IgD-negative memory B cell (primary cell): ENCODE data around the gene PGAP2. TPM values are rescaled to one million over a fixed set of nuclear protein-coding genes. Genes with fewer than 3 reads are reported as not detected.
A peak's percentile ranks its signal among the peaks of the same experiment; 100 is the strongest.

Source experiments
- H3K27ac Mint-ChIP-seq, 3 donors: one replicate each; pipeline ENCODE4 v1.8.0; 2020 to 2022; ENCODE audit warnings: mild to moderate bottlenecking in 3 of 3, mixed read lengths in 3 of 3, moderate library complexity in 1 of 3
- H3K27me3 Mint-ChIP-seq: one replicate; pipeline ENCODE4 v1.8.0; 2021; ENCODE audit warnings: mixed read lengths
- H3K36me3 Mint-ChIP-seq: one replicate; pipeline ENCODE4 v1.8.0; 2020; ENCODE audit warnings: mild to moderate bottlenecking, mixed read lengths
- H3K4me1 Mint-ChIP-seq, 3 donors: one replicate each; pipeline ENCODE4 v1.8.0; 2020 to 2022; ENCODE audit warnings: mixed read lengths in 3 of 3, mild to moderate bottlenecking in 1 of 3
- H3K4me3 Mint-ChIP-seq, 4 donors: one replicate each; pipeline ENCODE4 v1.8.0; 2020 to 2022; ENCODE audit warnings: mild to moderate bottlenecking in 4 of 4, mixed read lengths in 4 of 4, moderate library complexity in 3 of 4
- H3K9me3 Mint-ChIP-seq, 3 donors: one replicate each; pipeline ENCODE4 v1.8.0; 2020 to 2021; ENCODE audit warnings: mixed read lengths in 3 of 3, mild to moderate bottlenecking in 1 of 3
- polyA plus RNA-seq: library from polyadenylated mRNA; unstranded; fragments of 300-500 nt; fragmentation: Illumina TruSeq; gene quantifications from one replicate; pipeline ENCODE4 v1.2.3, GENCODE V29; 2021

Gene PGAP2
- polyA plus RNA-seq, 1 donor from 2014 or later: 20.1 TPM

- Mint-ChIP-seq H3K27ac (peak overlapping the region in 1 of 3 donors; percentile 82), H3K36me3 (peaks cover 2% of the 10 kb centered on the region), H3K4me1 (peaks cover 0 to 1% (median 0%) of the 10 kb centered on the region in 3 donors), H3K27me3 (no peaks in the 10 kb centered on the region), H3K4me3 (peak overlapping the region in 1 of 4 donors; percentile 70), H3K9me3 (no peaks in the 10 kb centered on the region)
Measured at GRCh38 chr11:3817181-3817800, 8.9 kb downstream of the PGAP2 start.

- Mint-ChIP-seq H3K27ac (no peak overlapping the region), H3K27me3 (no peaks in the 10 kb centered on the region), H3K36me3 (peaks cover 2% of the 10 kb centered on the region), H3K9me3 (no peaks in the 10 kb centered on the region), H3K4me3 (no peak overlapping the region), H3K4me1 (peaks cover 7 to 15% (median 12%) of the 10 kb centered on the region in 3 donors)
Measured at GRCh38 chr11:3820971-3821370, 12.6 kb downstream of the PGAP2 start.

GRCh38 chr11:3822312-3822711 is 14.0 kb downstream of the PGAP2 start:
- Mint-ChIP-seq H3K27me3 (no peaks in the 10 kb centered on the region), H3K9me3 (no peaks in the 10 kb centered on the region), H3K4me1 (peaks cover 7 to 17% (median 12%) of the 10 kb centered on the region in 3 donors), H3K4me3 (no peak overlapping the region), H3K36me3 (peaks cover 5% of the 10 kb centered on the region), H3K27ac (no peak overlapping the region)

DNA sequence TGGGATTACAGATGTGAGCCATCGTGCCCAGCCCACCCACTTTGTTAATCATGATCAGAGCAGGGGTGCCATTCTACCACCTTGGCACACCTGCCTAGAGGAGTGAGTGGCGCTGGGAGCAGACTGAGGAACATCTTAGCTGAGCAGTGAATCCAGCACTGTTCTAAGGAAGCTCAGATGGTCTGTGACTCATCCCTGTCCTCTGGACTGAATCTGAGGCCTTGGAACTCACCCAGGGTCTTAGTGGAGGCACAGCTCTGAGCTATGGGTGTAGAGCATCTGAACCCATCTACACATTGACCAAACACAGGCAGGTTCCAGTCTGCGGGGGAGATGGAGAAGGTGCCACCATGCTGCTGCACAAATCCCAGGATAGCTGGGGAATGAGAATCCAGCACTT is 14.9 kb downstream of the PGAP2 start:
- H3K36me3 Mint-ChIP-seq: peaks cover 5% of the 10 kb centered on the region
- H3K27me3 Mint-ChIP-seq: no peaks in the 10 kb centered on the region
- H3K27ac Mint-ChIP-seq: peak overlapping the region in 1 of 3 donors; percentile 11
- H3K4me3 Mint-ChIP-seq: no peak overlapping the region
- peaks cover 7 to 17% (median 12%) of the 10 kb centered on the region in 3 donors for H3K4me1 Mint-ChIP-seq
- H3K9me3 Mint-ChIP-seq: no peaks in the 10 kb centered on the region

GRCh38 chr11:3823762-3824506 is 15.6 kb downstream of the PGAP2 start:
- Mint-ChIP-seq H3K4me3 (no peak overlapping the region), H3K9me3 (no peaks in the 10 kb centered on the region), H3K27ac (peak overlapping the region; percentile 11 to 88 (median 57)), H3K4me1 (peaks cover 7 to 16% (median 12%) of the 10 kb centered on the region in 3 donors), H3K27me3 (no peaks in the 10 kb centered on the region), H3K36me3 (peaks cover 5% of the 10 kb centered on the region)

GRCh38 chr11:3824714-3825472 is 16.5 kb downstream of the PGAP2 start:
- H3K4me3 Mint-ChIP-seq: peak overlapping the region in 1 of 4 donors; percentile 12

DNA sequence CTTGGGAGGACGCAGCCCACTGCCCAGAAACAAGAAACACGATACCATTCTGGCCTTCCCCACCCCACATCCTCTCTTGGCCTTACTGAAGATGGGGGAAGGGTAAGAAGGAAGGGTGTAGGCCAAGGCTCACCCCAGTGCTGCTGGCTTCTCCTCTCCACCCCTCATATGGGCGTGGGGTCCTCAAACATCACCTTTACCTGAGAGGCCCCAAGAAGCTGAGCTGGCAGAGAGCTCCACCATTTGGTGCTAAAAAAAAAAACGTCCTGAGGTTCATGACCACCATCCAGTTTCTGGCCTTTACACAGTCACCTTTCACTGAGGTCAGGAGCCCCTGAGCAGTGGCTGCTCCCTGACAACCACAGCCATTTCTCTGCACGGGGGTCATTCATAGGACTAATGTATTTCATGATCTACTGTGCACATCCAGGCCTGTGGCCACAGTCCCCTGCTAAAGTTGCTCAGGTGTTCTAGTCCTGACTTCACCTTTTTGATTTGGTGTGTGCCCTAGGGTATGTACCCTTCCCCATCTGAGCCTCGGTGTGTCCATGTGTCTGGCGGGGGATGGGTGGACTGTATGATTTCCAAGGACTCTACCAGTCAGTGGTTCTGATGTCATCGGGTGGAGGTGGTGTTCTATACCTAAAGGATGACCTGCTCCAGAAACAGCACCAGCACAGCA is 17.3 kb downstream of the PGAP2 start:
- H3K9me3 Mint-ChIP-seq: no peaks in the 10 kb centered on the region

More at GRCh38 chr11:3824714-3825472, 16.5 kb downstream of the PGAP2 start:
- Mint-ChIP-seq H3K4me1 (peaks cover 7 to 16% (median 12%) of the 10 kb centered on the region in 3 donors), H3K9me3 (no peaks in the 10 kb centered on the region), H3K36me3 (peaks cover 3% of the 10 kb centered on the region), H3K27me3 (no peaks in the 10 kb centered on the region), H3K27ac (peak overlapping the region; percentile 57 to 88 (median 78))

DNA sequence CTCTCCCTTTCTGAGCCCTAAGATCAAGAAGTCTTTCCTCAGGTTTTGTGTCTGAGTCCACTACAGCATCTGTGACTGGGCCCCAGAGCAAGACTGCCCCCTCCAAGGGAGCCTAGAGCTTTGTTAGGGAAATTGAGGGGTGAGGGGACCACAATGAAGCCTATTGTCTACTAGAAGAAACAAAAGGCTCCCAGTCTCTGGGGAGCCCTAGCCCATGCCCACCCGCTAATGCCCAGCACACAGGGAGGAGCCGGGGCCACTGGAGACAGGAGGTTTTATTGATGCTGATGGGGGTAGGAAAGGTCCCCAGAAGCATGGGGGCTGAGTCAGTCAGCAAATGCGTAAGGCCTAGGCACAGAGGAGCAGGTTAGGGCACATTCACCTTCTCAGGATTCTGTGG is 18.4 kb downstream of the PGAP2 start:
- Mint-ChIP-seq H3K27ac (peak overlapping the region in 1 of 3 donors; percentile 83), H3K27me3 (no peaks in the 10 kb centered on the region), H3K36me3 (peaks cover 3% of the 10 kb centered on the region), H3K4me1 (peaks cover 19 to 24% (median 24%) of the 10 kb centered on the region in 3 donors), H3K4me3 (no peak overlapping the region), H3K9me3 (no peaks in the 10 kb centered on the region)

More for the DNA sequence above, 17.3 kb downstream of the PGAP2 start:
- H3K36me3 Mint-ChIP-seq: peaks cover 3% of the 10 kb centered on the region
- H3K4me1 Mint-ChIP-seq: peaks cover 11 to 17% (median 13%) of the 10 kb centered on the region in 3 donors
- peak overlapping the region; percentile 78 to 88 (median 83) for H3K27ac Mint-ChIP-seq
- H3K4me3 Mint-ChIP-seq: no peak overlapping the region
- no peaks in the 10 kb centered on the region for H3K27me3 Mint-ChIP-seq

DNA sequence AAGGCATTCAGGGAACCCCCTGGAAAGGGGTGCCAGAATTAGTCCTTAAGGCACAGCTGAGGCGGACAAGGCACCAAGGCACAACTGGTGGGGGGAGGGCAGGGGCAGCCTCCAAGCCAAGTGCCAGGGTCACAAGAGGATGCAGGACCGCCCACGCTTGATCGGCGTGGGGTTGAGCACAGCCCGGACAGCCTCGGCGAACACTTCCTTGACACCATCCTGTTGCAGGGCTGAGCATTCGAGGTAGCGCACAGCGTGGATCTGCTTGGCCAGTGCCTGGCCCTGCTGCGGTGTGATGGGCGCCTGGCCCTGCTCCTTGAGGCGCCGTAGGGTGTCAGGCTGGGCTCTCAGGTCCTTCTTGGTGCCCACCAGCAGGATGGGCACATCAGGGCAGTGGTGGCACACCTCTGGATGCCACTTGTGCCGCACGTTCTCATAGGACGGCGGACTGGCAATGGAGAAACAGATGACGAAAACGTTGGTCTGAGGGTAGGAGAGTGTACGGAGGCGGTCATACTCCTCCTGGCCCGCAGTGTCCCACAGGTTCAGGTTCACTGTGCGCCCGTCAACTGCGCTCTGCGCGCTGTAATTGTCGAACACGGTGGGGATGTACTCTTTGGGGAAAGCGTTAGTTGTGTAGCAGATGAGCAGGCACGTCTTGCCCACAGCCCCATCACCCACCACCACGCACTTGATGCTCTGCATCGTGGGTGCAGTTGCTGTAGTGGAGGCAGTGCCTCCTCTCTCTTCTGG is 19.2 kb downstream of the PGAP2 start:
- H3K27ac Mint-ChIP-seq: peak overlapping the region; percentile 4 to 83 (median 27)
- H3K27me3 Mint-ChIP-seq: no peaks in the 10 kb centered on the region
- peaks cover 26 to 33% (median 32%) of the 10 kb centered on the region in 3 donors for H3K4me1 Mint-ChIP-seq
- H3K9me3 Mint-ChIP-seq: no peaks in the 10 kb centered on the region
- H3K36me3 Mint-ChIP-seq: peaks cover 3% of the 10 kb centered on the region
- no peak overlapping the region for H3K4me3 Mint-ChIP-seq

GRCh38 chr11:3830088-3830487 is 21.7 kb downstream of the PGAP2 start:
- Mint-ChIP-seq H3K27ac (peak overlapping the region in 2 of 3 donors; percentile 9 to 70), H3K4me1 (peaks cover 39 to 48% (median 40%) of the 10 kb centered on the region in 3 donors), H3K27me3 (no peaks in the 10 kb centered on the region), H3K4me3 (no peak overlapping the region), H3K9me3 (no peaks in the 10 kb centered on the region), H3K36me3 (peaks cover 3% of the 10 kb centered on the region)

DNA sequence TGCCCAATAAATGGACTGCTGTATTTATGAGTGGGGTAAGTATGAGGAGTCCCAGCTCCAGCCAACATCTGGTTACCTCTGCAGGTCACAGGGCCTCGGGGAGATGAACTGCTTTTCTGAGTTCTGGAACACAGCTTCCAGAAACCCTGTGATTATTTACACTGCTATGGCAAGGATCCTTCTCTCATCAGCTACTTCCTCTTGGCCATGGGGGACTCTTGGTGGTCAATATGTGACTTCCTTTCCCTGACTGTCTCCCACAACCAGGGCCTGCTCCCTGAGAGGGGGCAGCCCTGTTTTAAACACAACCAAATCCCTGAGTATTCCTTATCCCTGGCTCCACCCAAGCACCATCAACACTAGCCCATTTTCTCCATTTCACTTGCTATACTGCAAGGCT is 22.4 kb downstream of the PGAP2 start:
- peaks cover 45 to 51% (median 47%) of the 10 kb centered on the region in 3 donors for H3K4me1 Mint-ChIP-seq
- H3K36me3 Mint-ChIP-seq: peaks cover 3% of the 10 kb centered on the region
- H3K4me3 Mint-ChIP-seq: peak overlapping the region in 2 of 4 donors; percentile 20 to 55
- H3K27ac Mint-ChIP-seq: peak overlapping the region in 2 of 3 donors; percentile 70 to 93
- no peaks in the 10 kb centered on the region for H3K27me3 Mint-ChIP-seq
- no peaks in the 10 kb centered on the region for H3K9me3 Mint-ChIP-seq

- peaks cover 45 to 55% (median 52%) of the 10 kb centered on the region in 3 donors for H3K4me1 Mint-ChIP-seq
- H3K27me3 Mint-ChIP-seq: no peaks in the 10 kb centered on the region
- H3K27ac Mint-ChIP-seq: peak overlapping the region; percentile 70 to 90 (median 83)
- peaks cover 2% of the 10 kb centered on the region for H3K36me3 Mint-ChIP-seq
- H3K9me3 Mint-ChIP-seq: no peaks in the 10 kb centered on the region
- peak overlapping the region in 3 of 4 donors; percentile 20 to 55 (median 55) for H3K4me3 Mint-ChIP-seq
Measured at GRCh38 chr11:3831378-3832239, 23.2 kb downstream of the PGAP2 start.

DNA sequence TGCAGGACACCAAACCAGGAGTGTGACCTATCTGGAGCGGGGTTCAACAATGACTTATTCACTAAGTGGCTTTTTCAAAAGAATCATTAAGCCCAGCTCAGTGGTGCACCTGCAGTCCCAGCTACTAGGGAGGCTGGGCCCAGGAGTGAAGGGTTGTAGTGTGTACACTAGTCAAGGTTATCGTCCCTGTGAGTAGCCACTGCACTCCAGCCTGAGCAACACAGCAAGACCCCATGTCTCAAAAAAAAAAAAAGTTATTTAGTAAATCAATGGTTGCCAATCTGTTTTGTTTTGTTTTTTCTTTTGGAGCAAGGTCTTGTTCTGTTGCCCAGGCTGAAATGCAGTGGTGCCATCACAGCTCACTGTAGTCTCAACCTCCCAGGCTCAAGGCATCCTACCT is 24.5 kb downstream of the PGAP2 start:
- Mint-ChIP-seq H3K4me3 (no peak overlapping the region), H3K36me3 (no peaks in the 10 kb centered on the region)

More for the DNA sequence above, 24.5 kb downstream of the PGAP2 start:
- peaks cover 51 to 64% (median 61%) of the 10 kb centered on the region in 3 donors for H3K4me1 Mint-ChIP-seq
- no peaks in the 10 kb centered on the region for H3K9me3 Mint-ChIP-seq
- no peaks in the 10 kb centered on the region for H3K27me3 Mint-ChIP-seq
- H3K27ac Mint-ChIP-seq: peak overlapping the region in 2 of 3 donors; percentile 55 to 70
